Stimulated activated CD4-positive, alpha-beta T cell treated with anti-CD3 and anti-CD28 coated beads, Interleukin-4, amount 100 ng/mL, for 24 hours (primary cell): ENCODE measurements around the gene ISM1.

ENCODE experiments used
- DNase-seq: peaks from one replicate; pipeline ENCODE4 v3.0.0-alpha.2; 2020

Gene ISM1

DNA sequence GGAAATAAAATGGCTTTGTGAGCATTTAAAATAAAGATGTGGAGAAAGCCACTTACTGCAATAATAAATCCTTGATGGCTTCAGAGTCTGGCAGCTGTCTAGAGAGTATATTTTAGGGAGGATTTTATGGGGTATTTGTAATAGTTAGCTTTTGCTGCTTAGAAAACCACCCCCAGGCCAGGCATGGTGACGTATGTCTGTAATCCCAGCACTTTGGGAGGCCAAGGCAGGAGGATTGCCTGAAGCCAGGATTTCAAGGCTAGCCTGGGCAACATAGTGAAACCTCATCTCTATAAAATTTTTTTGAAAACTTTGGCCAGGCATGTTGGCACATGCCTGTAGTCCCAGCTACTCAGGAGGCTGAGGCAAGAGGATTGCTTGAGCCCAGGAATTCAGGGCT, 63.8 kb downstream of the ISM1 start:
- no peak for DNase-seq

DNA sequence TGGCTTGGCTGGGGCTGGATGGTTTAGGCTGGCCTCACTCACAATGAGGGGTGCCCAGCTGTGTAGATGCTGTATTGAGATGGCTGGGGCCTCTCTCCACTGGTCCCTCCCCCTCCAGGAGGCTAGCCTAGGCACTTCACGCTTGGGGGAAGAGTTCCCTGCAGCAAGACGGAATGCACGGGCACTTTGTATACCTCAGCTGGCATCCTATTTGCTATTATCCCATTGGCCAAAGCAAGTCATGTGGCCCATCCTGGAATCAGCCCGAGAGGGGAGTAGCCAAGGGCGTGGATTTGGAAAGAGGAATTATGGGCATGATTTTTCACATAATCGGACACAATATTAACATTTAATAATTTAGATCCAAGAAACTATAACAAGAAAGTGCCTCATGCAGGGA, 64.3 kb downstream of the ISM1 start:
- no peak for DNase-seq

DNA sequence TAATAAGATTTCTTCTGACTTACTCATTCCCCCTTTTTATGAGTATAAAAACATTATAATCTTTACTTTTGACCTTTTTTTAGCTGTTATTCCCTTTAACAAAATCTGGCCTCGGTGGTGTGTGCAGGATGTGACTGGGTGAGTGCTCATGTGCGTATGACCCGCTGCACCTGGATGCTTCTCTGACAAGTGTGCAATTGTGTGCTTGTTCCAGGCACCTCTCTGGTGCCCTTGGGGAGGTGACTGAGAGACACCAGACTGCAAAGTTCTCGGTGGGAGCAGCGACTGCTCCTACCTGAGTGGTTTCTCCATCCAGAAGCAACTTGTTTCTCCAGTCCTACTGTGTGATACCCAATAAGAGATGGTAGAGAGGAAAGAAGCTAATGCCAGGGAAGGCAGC, 65.0 kb downstream of the ISM1 start:
- no peak for DNase-seq

DNA sequence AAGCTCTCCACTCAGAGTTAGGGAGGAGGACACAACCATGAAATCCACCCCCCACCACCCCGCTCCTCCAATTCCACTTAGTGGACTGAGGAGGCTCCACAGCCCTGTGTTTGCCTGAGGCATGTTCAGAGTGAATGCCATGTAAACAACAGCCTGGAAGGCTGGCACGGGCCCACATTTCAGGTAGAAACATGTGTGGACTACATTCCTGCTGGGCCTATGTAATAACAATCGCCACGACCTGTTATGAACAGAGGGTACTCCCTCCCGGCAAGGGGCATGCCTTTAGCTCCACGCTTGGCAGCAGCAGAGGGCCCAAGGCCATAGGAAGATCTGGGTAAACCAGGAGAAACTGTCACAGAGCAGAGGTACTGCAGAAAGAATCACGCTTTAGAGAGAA, 65.5 kb downstream of the ISM1 start:
- DNase-seq = no peak

DNA sequence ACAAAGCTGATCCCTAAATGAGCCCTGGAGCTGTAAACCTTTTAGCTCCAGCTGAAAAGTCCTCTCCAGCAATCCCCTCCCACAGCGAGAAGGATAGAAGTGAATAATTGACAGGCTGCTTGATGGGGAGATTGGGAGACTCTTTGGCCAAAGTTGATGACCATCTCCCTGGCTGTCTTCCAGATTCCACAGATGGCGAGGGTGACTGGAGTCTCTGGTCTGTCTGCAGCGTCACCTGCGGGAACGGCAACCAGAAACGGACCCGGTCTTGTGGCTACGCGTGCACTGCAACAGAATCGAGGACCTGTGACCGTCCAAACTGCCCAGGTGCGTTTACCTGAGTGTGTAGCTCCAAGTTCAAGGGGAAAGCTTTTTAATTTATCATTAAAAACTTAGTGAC, 67.3 kb downstream of the ISM1 start:
- no peak for DNase-seq

DNA sequence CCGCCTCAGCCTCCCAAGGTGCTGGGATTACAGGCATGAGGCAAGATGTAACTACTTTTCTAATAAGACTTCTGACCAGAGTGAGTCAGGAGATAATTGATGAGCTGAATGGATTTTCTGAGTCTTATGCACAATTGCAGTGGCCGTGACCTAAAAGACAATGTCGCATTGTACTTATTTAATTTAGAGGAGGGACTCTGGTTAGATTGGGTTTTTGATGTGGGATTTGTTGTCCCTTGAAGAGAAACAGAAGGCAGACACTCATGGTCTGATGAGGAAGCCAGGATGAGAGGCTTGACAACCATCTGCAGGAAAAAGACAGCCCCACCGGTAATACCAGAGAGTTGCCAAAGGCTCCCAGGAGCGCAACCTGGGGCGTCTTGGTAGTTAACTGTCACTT, 68.0 kb downstream of the ISM1 start:
- no peak for DNase-seq

DNA sequence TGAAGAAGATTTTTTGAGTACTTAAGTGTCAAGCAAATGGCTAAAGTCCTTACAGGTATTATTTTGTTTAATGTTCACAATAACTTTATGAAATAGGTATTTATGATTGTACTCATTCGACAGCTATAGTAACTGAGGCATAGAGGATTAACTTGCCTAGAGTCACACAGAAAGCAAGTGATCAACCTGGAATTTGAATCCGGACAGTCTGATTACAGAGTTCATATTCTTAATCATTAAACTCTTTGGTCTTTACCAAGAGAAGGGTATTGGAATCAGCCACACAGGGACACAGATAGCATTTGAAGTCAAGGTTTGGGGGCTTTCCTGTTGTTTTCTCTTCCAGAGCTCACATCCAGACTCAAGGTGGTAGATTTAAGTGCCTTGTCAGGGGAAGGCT, 69.7 kb downstream of the ISM1 start:
- no peak for DNase-seq

DNA sequence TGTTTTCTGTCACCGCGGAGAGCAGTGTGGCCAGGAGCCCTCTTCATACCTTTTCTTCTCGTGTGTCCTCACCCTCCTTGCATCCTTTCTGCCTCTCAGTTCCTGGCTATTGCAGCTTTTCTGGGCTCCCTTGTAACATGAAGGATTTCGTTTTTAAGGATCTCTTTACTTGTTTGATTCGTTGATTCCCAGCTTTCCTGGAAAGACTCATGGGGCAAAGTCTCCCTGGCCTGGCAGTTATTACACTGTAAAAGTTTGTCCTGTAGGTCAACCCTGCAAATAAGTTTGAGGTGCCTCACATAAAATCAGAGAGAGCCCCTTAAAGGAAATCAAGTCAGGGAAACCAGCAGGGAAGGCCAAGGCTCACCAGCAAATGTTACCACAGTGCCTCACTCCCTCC, 70.1 kb downstream of the ISM1 start:
- no peak for DNase-seq

DNA sequence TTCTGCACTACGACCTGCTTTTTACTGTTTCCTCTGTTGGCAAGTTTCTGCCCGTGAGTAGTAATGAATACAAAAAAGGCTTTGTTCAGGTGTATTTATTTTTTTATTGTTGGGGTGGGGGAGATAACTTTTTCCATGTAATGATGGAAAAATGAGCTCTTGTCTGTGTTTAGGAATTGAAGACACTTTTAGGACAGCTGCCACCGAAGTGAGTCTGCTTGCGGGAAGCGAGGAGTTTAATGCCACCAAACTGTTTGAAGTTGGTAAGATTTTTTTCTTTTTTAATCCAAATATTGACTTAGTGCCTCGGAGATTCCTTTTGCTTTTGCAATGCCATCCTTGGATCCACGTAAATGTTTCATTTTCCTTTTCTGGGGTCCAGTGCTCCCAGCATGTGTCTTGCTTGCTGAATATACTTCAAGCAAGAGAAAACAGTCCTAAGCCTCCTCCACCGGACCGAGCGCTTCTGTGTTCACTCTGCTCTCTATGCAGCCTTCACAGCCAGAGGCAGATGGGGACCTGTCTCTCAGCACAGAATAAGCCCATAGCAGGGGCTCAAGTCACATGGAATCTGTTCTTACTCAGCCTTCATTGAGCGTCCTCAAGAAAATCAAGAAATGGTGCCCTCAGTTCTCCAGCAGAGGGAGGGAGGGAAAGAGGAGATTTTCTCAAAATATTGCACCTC, 71.3 kb downstream of the ISM1 start:
- no peak for DNase-seq

DNA sequence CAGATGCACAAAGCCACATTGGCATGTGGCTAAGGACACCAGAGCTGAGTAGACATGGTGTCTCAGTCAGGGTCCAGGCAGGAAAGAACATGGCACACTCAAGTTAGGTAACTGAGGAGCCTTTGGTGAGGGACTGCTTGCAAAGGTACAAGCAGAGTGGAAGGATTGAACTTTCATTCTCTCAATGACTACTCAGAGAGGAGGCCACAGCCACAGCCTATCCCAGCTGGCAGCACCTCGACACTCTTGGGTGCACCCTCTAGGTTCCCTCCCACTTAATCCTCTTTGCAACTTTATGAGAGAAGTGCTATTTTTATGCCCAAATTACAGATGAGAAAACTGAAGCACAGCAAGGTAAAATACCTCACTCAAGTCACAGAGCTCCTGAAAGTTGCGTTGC, 73.4 kb downstream of the ISM1 start:
- no peak for DNase-seq

DNA sequence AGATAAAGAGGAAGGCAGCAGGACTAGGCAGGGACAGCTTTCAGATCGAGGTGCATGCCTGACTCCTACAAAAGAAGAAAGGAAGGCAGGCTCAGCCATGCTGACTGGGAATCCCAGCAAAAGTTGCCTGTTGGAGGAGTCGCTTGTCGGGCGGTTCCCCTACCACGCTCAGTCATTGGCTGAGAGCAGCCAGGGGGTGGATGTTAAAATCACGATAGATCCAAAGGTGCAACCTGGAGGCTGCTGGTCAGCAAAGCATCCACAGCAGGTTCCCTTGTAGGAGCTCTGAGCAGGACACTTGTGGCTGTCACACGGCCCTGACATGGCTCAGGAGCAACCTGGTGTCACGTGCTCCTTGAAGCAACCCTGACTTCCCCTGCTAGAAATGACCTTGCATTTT, 74.6 kb downstream of the ISM1 start:
- no peak for DNase-seq

DNA sequence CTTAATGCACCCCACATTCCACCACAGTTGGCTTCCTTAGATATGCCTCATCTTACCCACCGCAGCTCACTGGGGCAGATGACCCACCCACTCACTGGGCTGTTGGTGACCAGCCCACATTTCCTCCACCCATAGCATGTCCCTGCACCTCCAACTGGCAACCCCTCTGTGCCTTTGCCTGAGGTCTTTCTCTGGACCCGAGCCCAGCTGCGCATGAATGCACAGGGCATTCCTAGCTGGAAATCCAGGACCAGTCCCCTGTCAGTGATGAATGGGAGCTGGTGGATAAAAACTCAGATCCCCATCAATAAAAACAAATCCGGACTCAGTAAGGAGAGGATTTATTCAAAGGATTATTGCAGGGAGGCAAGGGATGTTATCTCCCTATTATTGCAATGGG, 75.0 kb downstream of the ISM1 start:
- DNase-seq = no peak

DNA sequence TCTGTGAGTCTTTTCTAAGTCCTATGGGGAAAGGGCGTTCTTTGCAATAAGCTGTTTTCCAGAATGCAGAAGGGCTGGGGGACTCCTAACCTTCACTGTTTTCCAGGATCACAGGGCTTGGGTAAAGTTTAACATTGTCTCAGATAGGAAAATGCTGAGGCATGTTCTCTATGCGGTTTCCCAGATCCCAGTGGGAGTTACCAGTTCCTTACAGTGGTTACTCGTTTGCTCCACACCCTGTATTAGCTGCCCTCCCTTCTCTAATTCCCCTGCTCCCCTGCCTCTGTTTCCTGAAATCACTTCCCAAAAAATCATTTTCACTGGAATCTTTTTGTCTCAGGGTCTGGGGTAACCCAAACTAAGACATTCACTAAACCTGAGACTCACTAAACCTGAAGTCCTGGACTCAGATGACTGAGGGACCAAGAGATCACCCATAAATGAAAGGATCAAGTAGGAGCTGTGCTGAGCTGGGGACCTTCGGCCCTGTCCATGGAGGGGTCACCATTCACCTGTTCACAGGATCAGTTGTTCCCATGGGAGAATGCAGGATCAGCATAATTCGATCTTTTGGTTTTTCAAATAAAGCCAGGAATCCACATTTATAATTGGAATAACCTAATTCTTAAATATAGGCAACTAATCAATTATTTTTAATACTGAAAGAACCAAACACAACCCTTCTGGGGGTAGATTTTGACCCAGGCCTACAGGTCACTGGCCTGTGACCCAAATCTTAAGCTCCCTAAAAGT, 76.2 kb downstream of the ISM1 start:
- no peak for DNase-seq

DNA sequence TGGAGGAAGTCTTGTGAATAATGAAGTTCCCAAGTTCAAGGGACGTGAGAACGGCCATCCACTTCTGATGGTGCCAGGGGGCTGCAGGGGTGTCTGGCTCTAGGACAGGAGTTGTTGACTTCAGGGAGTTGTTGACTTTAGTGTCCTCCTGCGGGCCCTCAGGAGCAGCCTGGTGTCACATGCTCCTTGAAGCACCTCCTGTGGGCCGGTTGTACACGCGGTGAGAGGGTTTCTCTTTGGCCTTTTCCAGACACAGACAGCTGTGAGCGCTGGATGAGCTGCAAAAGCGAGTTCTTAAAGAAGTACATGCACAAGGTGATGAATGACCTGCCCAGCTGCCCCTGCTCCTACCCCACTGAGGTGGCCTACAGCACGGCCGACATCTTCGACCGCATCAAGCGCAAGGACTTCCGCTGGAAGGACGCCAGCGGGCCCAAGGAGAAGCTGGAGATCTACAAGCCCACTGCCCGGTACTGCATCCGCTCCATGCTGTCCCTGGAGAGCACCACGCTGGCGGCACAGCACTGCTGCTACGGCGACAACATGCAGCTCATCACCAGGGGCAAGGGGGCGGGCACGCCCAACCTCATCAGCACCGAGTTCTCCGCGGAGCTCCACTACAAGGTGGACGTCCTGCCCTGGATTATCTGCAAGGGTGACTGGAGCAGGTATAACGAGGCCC, 77.8 kb downstream of the ISM1 start:
- no peak for DNase-seq

DNA sequence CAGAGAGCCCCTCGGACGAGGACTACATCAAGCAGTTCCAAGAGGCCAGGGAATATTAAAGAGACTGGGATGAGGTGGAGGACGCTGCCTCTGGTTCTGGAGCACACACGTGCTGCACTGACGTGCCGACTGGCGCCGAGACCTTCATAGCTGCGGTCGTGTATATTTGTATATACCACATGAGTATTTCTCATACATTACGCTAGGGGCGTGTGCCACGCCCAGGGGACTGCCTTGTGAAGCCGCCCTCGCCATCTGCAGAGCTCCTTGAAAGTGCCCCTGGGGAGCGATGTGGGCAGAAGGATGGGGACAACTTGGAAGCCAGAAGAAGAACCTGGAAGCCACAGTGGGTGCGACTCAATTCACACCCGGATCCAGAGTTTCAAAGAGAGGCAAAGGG, 78.3 kb downstream of the ISM1 start:
- no peak for DNase-seq

DNA sequence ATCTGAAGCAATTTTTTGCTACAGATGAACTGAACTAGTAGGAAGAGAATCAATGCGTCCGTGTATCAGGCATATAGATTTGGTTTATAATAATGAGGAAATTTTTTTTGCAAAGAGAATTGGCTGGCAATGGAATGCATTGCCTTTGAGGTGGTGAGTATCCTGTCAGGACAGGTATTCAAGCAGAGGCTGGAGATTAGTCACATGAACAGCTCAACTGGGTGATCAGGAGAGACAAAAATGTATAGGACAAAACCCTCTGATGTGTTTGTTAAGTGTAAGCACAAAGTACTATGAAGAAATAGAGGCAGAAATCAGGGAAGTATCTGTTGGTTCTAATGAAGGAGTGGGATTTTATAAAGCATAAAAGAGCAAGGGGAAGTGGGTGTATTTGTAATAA, 80.5 kb downstream of the ISM1 start:
- DNase-seq = no peak

DNA sequence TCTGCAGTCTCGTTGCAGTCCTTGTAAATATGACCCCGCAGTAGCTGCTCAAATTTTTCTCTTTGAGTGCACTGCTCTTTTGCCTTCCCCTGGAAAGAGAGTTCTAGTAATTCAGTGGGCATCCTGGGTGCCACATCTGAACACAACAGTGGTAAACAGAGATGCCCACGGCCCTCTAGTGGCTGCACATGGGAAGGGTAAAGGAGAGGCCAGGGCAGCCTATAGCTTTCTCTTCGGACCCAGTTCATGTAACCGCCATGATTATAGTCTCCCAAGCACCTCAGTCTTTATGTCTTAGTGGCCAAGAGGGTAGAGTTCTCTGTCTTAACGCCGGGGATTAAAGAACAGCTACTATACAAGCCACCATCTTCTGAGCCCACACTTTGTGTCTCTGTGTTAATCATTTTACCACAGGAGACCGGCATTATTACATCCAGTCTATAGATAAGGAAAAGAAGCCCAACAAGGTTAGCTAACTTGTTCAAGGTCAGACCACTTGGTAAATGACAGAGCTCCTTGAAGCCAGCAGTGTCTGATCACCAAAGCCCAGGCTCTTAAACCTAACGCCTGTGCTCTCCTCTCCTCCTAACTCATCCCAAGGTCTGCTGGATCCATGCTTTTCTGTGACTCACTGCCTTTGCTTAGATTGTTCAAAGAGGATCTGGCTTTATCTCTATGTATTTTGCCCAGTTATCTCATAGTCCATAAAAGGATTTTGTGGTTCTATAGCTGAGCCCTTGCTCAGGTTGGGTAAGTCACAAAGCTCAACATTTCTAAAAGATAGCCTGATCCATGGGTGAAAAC, 81.8 kb downstream of the ISM1 start:
- DNase-seq = peak; percentile 49

DNA sequence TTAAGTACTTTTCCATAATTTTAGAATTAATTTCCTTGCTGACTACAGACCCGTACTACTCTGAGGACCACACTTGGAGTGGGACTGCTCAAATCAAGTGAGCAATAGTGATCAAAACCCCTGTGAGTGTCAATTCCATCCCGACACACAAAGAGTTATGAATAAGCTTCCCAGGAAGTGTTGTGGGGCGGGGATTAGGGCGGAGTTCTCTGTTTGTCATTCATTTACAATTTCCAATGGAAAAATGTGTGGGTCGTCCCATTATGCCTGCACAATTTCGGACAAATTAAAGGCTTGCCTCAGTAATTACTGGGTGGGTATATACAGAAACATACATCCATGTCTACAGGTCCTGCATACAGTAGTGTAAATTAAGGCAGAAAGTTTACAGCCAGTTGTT, 84.2 kb downstream of the ISM1 start:
- DNase-seq = no peak

DNA sequence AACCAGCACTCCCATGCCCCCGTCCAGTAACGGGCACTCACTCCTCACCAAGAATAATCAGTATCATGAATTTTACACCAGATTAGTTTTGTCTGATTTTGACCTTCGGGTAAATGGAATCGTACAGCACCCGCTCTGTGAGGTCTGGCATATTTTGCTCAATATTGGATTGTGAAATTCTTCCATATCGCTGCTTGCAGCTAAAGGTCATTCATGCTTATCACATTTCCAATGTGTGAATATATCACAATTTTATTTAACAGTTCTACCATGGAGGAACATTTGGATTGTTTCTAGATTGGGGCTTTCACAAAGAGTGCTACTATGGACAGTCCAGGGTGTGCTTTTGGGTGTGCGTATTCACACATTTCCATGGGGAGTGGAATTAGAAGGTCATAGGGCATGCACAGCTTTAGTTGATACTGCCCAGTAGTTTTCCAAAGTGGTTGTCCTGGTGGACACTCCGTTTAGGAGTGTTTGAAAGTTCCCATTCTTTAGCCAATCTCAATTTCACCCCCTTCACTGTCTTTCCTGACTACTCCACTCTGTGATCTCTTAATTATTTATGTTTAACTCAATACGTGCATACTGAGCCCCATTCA, 86.6 kb downstream of the ISM1 start:
- no peak for DNase-seq

DNA sequence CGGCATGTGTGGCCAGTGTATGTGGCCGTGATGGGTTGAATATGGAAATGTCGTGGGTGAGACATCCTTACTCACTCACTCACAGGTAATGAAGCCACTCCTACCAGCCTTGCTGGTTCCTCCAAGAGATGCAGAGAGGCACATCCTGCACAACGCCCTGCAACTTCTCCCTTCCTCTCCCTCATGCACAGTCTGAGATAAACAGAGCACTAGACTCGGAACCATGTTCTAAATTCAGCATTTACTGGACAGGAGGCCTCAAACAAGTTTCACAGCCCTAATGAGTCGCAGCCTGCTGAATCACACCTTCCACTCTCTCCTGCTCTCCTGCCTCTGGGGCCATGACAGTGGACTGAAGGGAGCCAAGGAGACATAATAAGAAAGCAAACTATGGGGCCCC, 91.2 kb downstream of the ISM1 start:
- no peak for DNase-seq

DNA sequence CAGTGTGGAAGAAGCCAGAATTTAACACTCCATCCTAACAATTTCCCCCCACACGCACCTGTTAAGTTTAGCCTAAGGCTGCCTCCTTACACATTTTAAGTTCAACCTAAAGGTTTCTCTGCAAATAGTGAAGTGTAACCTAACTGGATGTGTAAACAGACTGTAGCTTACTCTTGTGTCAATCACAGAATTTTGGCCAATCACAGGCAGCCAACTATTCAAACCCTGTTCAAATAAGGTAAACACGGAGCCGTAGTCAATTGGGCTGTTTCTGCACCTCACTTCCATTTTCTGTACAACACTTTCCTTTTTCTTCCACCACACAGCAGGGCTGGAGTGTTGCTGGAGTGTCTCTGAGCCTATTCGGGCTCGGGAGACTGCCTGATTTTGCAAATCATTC, 92.1 kb downstream of the ISM1 start:
- no peak for DNase-seq

DNA sequence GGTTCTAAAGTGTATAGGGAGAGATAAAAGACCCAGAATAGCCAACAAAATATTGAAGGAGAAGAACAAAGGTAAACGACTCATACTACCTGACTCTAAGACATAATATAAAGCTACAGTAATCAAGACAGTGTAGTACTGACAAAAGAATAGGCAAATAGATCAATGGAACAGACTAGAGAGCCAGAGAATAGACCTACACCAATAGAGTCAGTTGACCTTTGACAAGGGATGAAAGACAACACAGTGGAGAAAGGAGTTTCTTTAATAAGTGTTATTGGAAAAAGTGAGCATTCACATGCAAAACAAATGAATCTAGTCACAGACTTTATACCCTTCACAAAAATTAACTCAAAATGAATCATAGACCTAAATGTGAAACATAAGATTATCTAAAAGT, 96.4 kb downstream of the ISM1 start:
- no peak for DNase-seq

DNA sequence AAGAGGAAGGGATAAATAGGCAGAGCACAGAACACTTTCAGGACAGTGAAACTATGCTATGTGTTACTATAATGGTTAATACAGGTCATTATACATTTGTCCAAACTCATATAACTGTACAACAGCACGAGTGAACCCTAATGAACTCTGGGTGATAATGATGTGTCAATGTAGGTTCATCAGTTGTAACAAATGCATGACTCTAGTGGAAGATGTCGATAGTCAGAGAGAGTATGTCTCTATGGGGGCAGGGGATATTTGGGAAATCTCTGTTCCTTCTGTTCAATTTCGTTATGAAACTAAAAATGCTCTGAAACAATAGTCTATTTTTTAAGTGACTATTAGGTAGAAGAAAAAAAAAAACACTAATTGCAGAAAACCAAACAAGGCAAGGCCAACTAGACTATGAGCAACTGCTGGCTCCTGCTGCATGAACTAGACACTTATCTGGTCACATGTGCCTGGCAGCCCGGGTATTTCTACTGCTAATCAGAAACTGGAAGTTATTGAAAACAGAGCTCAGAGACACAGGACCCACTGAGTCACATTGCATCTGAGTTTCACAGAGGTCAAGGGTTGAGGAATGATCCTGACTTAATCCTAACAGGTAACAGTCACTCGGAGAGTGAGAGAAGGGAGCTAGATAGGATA, 97.9 kb downstream of the ISM1 start:
- no peak for DNase-seq
